Measurements from ENCODE around the gene ATP2C2.
"Not testable (repeated sequence)": the region's sequence is repeated elsewhere in the genome, so short reads cannot be mapped to it uniquely, and the experiment has no call there.

The ATP2C2 gene

GRCh38 chr16:84398701-84399100, 30.4 kb downstream of the ATP2C2 start:
- no peak for DNase-seq

DNA sequence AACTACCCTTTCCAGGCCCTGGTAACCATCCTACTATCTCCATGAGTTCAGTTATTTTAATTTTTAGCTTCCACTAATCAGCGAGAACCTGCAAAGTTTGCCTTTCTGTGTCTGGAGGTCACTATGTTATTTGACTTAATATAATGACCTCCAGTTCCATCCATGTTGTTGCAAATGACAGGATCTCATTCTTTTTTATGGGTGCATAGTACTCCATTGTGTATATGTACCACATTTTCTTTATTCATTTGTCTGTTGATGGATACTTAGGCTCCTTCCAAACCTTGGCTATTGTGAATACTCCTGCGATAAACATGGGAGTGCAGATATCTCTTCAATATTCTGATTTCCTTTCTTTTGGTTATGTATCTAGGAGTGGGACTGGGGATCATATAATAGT, 31.6 kb downstream of the ATP2C2 start:
- not testable (repeated sequence) for DNase-seq

GRCh38 chr16:84403435-84403834, 35.1 kb downstream of the ATP2C2 start:
- DNase-seq = not testable (repeated sequence)

- no peak for DNase-seq
Measured at GRCh38 chr16:84404324-84404723, 36.0 kb downstream of the ATP2C2 start.

DNA sequence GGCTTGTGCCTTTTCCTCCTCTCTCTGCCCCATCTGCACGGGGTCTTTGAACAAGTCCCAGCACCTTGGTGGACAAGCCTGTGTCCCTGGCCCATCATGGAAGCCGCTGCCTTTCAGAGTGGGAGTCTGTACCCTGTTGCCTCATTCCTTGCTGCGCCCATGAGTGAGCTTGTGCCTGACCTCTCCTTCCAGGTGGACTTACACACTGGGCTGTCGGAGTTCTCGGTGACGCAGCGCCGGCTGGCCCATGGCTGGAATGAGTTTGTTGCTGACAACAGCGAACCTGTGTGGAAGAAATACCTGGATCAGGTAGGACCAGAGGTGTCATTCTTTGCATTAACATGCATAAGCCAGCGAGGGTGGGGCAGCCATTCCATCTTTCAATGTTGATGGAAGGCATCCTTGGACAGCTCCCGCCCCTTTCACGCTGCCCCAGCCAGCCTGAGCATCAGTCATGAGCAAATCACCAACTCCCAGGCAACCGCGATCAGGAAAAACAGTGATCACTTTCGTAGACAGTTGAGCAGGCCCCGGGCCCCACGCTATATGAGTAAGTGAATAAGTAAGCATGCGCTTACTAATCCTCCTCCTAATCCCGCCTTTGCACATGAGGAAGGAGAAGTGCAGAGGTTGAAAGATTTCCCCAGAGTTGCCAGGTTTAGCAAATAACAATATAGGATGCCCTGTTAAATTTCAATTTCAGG, 36.8 kb downstream of the ATP2C2 start:
- no peak for DNase-seq

DNA sequence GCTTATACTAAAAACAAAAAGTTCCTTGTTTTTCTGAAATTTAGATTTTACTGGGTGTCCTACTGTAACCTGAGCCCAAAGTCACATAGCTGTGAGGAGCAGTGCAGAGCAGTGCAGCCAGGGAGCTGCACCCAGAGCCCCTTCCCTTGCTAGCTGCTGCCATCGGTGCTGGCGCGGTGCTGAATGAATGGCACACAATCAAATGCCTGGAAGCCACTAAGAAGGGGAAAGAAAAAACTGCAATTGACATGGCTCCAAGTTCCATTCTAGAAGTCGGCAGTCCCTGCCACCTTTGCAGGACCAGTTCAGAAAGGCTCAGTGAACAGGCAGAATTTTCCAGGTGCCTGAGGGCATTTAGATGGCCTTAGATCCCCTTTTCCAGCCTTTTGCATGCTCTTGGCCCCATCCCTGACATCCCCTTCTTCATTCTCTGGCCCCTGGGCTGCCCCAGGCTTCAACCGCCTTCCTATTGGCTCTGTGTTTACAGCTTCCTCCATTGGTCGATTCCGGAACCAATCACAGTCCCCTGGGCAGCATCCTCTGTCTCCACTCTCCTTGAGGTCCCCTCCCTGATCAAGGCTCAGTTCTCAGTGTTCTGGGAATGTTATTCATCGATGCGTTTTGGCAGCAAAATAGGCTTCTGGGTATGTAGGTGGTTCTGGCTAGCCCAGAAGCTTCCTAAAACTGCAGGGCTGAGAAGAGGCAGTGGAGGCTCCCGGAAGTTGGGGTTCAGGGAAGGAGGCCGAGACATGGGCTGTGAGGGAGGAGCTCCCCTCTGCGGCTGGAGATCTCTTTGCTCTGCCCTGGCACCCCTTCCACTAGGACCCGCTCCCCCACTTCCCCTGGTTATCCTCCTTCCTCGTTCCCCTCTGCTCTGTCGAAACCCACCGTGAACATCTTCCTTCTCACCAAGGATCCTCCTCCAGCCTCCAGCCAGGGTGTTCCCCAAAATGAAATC, 37.9 kb downstream of the ATP2C2 start:
- no peak for DNase-seq

DNA sequence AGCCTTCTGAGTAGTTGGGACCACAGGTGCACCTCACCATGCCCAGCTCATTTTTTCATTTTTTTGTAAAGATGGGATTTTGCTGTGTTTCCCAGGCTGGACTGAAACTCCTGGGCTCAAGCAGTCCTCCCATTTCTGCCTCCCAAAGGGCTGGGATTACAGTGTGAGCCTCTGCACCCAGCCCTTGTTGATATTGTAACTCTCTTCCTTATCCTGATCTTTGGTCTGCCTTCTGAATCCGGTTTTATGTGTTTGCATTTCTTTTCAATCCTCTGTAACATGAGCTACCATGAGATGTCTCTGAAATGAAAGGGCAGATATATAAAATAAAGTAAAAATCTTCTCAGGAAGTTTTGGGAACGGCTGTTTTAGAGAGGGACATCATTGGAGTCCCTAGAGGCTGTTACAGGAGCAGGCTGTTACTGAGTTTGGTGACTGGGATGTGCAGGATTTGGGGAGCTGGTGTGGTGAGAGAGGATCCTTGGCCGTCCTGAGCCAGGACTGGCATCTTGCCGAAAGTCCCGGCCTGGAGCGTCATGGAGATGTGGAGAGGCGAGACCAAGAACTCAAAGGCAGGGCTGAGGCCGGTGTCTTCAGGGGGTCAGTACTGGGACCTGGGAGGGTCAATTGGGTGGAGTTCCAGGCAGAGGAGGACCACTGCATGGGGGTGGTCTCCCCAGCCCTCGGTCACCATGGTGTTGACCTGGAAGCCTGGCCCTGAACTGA, 39.4 kb downstream of the ATP2C2 start:
- DNase-seq = no peak

- DNase-seq = no peak
Measured at GRCh38 chr16:84408314-84408690, 40.0 kb downstream of the ATP2C2 start.

- DNase-seq = no peak
Measured at GRCh38 chr16:84408856-84409255, 40.5 kb downstream of the ATP2C2 start.

DNA sequence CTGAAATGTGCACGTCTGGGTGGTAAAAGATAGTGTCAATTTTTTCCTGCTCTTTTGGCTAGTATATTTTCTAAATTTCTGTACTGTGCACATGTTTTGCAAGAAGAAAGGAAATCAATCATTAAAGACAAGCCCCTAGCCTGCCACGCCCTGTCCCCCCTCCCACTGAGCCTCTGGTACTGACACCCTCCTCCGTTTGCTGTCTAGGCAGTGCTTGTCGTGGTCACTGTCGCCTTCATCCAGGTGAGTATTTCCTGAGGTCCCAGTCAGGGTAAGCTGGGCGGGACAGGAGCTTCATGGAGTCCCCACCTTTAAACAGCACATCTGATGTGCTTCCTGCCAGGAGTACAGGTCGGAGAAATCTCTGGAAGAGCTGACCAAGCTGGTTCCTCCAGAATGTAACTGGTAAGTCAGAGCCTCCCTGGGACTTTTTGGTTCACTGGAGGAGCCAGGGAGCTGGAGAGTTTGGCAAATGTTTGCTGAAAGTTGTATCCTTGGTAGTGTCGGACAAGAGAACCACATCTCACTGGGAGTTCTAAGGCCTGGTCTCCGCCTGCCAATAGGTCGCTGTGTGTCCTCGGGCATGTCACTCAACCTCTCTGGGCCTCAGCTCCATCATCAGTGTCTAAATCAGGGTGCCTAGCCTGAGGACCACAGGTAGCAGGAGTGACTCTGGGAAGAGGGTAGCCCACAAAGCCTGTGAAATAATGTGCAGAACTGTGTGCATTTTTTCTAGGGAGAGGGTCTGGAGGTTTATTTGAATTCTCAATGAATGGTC, 42.2 kb downstream of the ATP2C2 start:
- DNase-seq = no peak

GRCh38 chr16:84411768-84412167, 43.4 kb downstream of the ATP2C2 start:
- no peak for DNase-seq

DNA sequence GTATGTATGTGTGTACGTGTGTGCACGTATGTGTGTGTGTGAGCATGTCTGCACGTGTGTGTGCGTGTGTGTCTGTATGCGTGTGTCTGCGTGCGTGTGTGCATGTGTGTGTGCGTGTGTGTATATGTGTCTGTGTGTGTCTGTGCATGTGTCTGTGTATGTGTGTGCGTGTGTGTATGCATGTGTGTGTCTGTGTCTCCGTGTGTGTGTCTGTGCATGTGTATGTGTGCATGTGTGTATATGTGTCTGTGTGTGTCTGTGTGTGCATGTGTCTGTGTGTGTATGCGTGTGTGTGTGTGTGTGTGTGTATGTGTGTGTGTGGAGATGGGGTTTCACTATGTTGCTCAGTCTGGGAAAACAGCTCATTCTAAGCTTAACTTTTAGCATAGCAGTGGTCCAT, 43.9 kb downstream of the ATP2C2 start:
- DNase-seq = no peak

GRCh38 chr16:84413244-84414004, 45.1 kb downstream of the ATP2C2 start:
- no peak for DNase-seq

DNA sequence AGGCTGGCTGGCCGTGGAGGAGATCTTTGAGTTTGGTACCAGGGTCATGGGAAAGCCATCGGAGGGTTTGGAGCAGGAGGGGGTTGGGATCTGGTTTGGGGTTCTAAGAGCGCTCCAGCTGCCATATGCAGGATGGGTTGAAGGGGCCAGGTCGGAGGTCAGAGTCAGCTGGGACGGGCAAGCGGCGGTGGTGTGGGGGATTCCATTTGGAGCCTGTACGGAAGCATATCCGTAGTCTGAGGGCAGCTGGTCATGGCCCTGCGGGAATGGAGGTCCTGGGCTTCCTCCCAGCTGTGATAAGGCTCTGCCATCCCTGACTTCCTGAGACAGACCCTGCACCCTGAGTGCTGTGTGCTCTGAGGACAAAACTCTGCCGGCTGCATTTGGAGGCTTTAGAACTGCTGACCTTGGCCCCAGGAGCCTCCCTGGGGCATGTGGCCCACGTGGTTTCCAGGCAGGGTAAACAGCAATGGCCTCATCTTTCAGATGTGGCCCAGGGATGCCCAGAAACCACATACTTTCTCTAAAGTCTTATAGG, 46.5 kb downstream of the ATP2C2 start:
- no peak for DNase-seq

DNA sequence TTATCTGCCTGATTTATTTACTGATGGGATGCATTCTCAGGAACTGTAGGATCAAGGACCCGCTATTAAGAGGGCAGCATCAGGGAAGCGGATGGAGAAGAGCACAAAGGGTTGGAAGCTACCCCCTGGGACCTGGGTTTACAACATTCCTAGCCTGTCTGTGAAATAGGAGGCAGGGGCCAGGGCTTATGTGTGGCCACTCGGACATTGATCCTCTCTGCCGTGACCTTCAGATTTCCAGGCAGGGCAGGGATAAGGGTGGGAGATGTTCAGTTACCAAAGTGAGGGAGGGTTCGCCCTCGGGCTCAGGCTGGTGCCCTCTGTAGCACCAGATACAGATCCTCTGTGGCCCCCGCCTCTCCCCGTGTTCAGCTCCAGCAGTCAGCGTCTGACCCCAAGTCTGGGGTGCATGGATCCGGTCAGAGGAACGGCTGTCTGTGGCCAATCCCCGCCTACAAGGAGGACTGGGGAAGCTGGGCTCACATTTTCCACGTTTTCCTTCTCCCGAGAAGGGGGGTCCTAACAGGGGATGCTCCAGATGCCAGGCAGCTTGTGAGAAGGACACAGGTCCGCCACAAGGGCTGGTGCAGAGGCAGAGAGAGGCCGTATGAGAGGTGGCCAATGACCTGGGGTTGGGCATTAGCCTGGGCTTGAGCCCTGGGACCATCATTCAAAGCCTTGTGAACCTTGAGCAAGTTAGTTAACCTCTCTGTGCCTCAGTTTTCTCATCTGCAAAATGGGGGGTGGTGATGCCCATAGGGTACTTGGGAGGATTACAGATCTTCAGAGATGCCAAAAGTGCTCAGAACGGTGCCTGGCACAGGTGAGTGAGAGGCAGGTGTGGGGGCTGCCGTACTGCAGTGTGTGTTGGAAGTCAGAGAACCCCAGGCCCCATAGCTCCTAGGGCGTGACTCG, 48.3 kb downstream of the ATP2C2 start:
- DNase-seq = no peak

DNA sequence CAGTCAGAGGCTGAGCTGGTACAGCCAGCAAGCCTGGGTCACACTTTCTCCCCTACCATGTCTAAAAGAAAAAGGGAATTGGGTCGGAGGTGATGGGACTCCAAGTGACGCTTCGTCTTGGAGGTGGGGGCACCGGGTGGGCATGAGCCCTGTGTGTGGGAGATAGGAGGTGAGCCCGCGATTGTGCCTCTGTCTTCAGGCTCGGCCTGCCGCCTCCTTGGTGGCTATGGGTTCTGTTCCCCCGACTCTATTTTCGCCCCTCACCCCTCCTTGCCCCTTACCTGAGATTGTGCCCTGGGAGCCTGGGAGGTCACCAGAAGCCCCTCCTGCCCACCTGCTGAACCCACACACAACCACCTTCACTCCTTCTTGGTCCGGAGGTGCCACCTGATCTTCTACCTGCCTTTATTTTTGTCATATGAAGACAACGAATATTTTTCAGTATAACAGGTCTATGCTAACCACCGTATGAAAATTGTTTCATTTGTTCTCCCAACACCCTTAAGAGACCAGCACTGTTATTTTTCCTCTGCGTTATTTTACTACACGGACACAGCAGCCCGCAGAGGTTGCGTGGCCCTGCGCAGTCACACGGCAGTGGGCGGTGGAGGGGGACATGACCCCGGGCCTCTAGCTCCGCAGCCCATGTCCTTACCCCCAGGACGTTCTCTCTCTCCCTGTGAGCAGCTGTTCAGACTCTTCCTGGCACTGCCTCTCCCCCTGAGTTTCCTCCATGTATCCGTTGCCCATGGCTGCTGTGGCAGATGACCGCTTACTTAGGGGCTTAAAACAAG, 49.9 kb downstream of the ATP2C2 start:
- no peak for DNase-seq

DNA sequence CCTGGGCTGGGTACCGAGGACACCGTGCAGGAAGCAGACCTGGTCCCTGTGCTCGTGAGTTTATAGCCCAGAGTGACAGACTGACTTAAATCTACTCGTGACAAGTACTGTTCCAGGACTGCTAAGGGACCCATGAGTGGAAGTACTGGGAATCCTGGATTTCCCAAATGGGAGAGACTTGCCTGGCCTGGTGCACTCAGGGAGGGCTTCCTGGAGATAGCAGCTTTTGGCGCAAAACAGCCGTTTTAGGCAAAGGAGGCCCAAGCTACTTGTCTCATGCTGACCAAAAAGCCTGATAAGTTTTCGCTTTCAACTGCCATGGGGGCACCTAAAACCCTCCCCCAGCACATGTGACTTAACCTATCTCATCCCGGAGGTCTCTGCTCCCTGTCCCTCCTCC, 51.4 kb downstream of the ATP2C2 start:
- no peak for DNase-seq

- DNase-seq = not testable (repeated sequence)
Measured at GRCh38 chr16:84420556-84420955, 52.2 kb downstream of the ATP2C2 start.

DNA sequence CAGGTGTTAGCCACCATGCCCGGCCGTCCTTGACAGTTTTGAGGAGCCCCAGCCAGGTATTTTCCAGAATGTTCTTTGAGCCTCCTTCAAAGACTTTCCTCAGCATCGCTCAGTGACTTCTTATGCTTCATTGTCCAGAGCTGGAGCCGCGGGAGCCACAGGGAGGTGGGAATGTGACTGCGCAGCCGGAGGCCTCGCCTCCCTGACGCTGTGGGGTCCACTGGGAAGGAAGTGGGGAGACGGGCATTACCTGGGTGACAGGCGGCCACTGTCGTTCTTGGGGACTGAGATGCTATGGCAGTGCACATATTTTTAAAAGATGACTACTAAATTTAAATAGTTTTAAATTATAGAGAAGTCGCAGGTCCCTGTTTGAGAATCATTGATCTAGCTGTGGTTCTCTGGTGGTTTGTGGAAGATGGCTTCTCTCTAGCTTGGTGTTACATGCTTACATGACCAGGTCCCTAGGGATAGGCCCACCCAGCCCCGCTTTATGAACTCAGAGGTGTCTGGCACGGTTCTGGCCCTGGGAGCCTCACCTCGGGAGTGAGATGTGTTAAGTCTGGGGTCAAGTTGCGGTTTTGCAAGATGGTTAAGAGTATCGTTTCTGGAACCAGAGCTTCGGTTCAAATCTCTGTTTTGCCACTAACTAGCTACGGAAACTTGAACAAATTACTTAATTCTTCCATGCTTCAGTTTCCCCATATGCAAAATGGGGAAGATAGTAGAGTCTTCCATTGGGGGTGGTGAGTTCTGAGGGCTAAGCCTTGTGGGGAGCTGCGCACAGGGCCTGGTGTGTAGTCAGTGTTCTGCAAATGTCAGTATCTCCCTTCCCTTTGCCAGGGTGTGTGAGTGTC, 53.0 kb downstream of the ATP2C2 start:
- no peak for DNase-seq
